ENCODE data around the gene TMTC1. TPM values are rescaled to one million over a fixed set of nuclear protein-coding genes. Genes with fewer than 3 reads are reported as not detected.

The TMTC1 gene
- total RNA-seq, 1 experiment from 2014 or later, result 109 TPM

DNA sequence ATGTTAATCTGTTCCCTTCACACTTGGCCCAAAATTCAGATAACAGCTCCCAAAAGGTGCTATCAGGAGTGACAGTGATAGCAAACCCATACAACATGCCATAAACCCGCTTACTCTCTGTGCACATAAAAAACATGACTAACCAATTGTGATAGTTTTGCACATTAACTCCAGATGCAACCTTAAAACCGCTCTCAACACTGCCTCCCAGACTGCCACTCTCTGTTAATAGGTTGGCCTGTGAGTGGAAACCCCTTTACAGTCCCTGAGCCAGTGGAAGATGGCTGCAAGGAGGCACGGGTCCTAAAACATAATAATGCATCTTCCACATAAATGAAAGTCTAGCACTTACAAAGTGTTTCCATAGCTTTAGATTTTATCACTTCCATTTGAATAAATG is 12.0 kb upstream of the TMTC1 start:
- H3K4me3 Mint-ChIP-seq (ENCODE audit: unreplicated experiment), result no peak overlapping the region
- H3K36me3 Mint-ChIP-seq (ENCODE audit: insufficient read depth, unreplicated experiment), result no peaks in the 10 kb centered on the region
- no peak overlapping the region for H3K27ac Mint-ChIP-seq (ENCODE audit: low read depth, unreplicated experiment)
- intact Hi-C loops (cut with micrococcal nuclease), result no loop called here
- H3K9me3 Mint-ChIP-seq (ENCODE audit: unreplicated experiment), result no peaks in the 10 kb centered on the region
- no peak for DNase-seq (ENCODE audit: unreplicated experiment)
- TF ChIP-seq, protein P1, sequence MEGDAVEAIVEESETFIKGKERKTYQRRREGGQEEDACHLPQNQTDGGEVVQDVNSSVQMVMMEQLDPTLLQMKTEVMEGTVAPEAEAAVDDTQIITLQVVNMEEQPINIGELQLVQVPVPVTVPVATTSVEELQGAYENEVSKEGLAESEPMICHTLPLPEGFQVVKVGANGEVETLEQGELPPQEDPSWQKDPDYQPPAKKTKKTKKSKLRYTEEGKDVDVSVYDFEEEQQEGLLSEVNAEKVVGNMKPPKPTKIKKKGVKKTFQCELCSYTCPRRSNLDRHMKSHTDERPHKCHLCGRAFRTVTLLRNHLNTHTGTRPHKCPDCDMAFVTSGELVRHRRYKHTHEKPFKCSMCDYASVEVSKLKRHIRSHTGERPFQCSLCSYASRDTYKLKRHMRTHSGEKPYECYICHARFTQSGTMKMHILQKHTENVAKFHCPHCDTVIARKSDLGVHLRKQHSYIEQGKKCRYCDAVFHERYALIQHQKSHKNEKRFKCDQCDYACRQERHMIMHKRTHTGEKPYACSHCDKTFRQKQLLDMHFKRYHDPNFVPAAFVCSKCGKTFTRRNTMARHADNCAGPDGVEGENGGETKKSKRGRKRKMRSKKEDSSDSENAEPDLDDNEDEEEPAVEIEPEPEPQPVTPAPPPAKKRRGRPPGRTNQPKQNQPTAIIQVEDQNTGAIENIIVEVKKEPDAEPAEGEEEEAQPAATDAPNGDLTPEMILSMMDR (IDR thresholded peaks at IDR 0.05; ENCODE audit: unreplicated experiment), result no peak
- POLR2A ChIA-PET, result interaction anchor here (0.6 to 4.7 kb wide), 8 partner anchors 13 to 109 kb away, joined by 3 to 36 read pairs (median 4); partner anchors contain the start of gene TMTC1
- CTCF ChIA-PET, result interaction anchor here (0.6 kb wide), 1 partner anchor 127 kb away, joined by 3 read pairs; no protein-coding TSS in a partner anchor
- no peaks in the 10 kb centered on the region for H3K27me3 Mint-ChIP-seq (ENCODE audit: insufficient read depth, unreplicated experiment)
- BruUV-seq (replicated peaks), result no TSS peak
- H3K4me1 Mint-ChIP-seq (ENCODE audit: insufficient read depth, unreplicated experiment), result peaks cover 20% of the 10 kb centered on the region

DNA sequence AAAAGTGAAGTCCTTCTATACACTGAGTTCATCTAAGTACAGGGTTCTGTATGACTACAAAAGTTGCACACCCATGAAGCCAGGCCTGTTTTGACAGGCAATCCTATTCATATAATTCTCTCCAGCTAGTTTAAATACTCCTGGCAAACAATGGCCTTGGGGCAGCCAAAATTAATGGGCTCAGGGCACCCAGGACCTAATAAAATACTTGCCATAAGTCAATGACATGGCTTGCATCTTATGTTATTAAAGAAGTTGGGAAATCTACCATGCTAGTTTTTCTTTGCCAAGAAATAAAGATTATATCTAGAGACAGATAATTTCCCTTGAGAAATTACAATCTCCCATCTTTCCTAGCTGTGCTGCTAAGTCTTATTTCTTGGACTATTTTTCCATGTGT is 11.1 kb upstream of the TMTC1 start:
- POLR2A ChIA-PET, result interaction anchor here (0.7 to 4.7 kb wide), 6 partner anchors 12 to 53 kb away, joined by 3 to 36 read pairs (median 4); partner anchors contain the start of gene TMTC1
- H3K4me1 Mint-ChIP-seq (ENCODE audit: insufficient read depth, unreplicated experiment), result peaks cover 20% of the 10 kb centered on the region
- H3K9me3 Mint-ChIP-seq (ENCODE audit: unreplicated experiment), result no peaks in the 10 kb centered on the region
- intact Hi-C loops (cut with micrococcal nuclease), result no loop called here
- no TSS peak for BruUV-seq (replicated peaks)
- no peak overlapping the region for H3K4me3 Mint-ChIP-seq (ENCODE audit: unreplicated experiment)
- H3K27ac Mint-ChIP-seq (ENCODE audit: low read depth, unreplicated experiment), result no peak overlapping the region
- TF ChIP-seq, protein P1 (IDR thresholded peaks at IDR 0.05; ENCODE audit: unreplicated experiment), result no peak
- CTCF ChIA-PET, result interaction anchor here (1.6 kb wide), 1 partner anchor 95 kb away, joined by 4 read pairs; no protein-coding TSS in a partner anchor
- H3K36me3 Mint-ChIP-seq (ENCODE audit: insufficient read depth, unreplicated experiment), result no peaks in the 10 kb centered on the region
- H3K27me3 Mint-ChIP-seq (ENCODE audit: insufficient read depth, unreplicated experiment), result no peaks in the 10 kb centered on the region
- no peak for DNase-seq (ENCODE audit: unreplicated experiment)

DNA sequence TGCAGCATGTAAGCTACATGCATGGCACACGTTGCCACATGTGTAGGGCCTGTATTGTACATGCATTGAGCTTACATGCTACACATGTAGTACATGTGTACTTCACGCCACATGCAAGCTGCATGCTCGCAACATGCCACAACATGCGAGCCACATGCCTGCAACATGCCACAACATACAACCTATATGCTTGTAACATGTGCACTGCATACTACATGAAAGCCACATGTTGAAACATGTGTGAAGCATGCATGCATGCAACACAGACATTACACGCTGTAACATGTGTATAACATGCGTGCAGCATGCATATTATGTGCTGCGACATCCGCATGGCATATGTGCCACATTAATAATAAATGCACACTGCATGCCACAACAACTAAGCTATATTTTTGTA is 9.1 kb upstream of the TMTC1 start:
- Mint-ChIP-seq H3K27ac (ENCODE audit: low read depth, unreplicated experiment) (no peak overlapping the region), H3K4me1 (ENCODE audit: insufficient read depth, unreplicated experiment) (peaks cover 16% of the 10 kb centered on the region), H3K9me3 (ENCODE audit: unreplicated experiment) (no peaks in the 10 kb centered on the region), H3K36me3 (ENCODE audit: insufficient read depth, unreplicated experiment) (no peaks in the 10 kb centered on the region), H3K4me3 (ENCODE audit: unreplicated experiment) (no peak overlapping the region), H3K27me3 (ENCODE audit: insufficient read depth, unreplicated experiment) (no peaks in the 10 kb centered on the region)
- ChIA-PET POLR2A (interaction anchor here (4.7 kb wide), 1 partner anchor 10 kb away, joined by 36 read pairs; the partner anchor contains the start of gene TMTC1), CTCF (interaction anchor here (0.9 kb wide), 1 partner anchor 50 kb away, joined by 3 read pairs; no protein-coding TSS in a partner anchor)
- no TSS peak for BruUV-seq (replicated peaks)
- intact Hi-C loops (cut with micrococcal nuclease), result no loop called here
- DNase-seq (ENCODE audit: unreplicated experiment), result no peak
- TF ChIP-seq, protein P1 (IDR thresholded peaks at IDR 0.05; ENCODE audit: unreplicated experiment), result no peak

DNA sequence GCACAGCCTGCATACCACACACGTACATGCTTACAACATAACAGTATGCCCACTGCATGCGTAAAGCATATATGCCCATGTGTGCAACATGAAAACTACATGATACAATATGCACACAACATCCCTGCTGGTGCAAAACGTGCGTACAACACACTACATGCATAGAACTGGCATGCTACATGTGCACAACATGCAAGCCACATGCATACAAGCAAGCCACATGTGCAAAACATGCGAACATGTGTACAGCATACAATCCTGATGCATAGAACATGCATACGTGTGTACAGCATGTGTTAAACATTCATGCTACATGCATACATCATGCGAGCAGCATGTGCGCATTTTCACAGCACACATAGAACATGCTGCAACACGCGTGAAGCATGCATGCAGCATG is 8.4 kb upstream of the TMTC1 start:
- no peak overlapping the region for H3K4me3 Mint-ChIP-seq (ENCODE audit: unreplicated experiment)
- H3K27me3 Mint-ChIP-seq (ENCODE audit: insufficient read depth, unreplicated experiment), result no peaks in the 10 kb centered on the region
- peaks cover 9% of the 10 kb centered on the region for H3K4me1 Mint-ChIP-seq (ENCODE audit: insufficient read depth, unreplicated experiment)
- no peak overlapping the region for H3K27ac Mint-ChIP-seq (ENCODE audit: low read depth, unreplicated experiment)
- intact Hi-C loops (cut with micrococcal nuclease), result no loop called here
- DNase-seq (ENCODE audit: unreplicated experiment), result no peak
- H3K9me3 Mint-ChIP-seq (ENCODE audit: unreplicated experiment), result no peaks in the 10 kb centered on the region
- ChIA-PET CTCF (no interaction called here), POLR2A (no interaction called here)
- TF ChIP-seq, protein P1 (IDR thresholded peaks at IDR 0.05; ENCODE audit: unreplicated experiment), result no peak
- H3K36me3 Mint-ChIP-seq (ENCODE audit: insufficient read depth, unreplicated experiment), result no peaks in the 10 kb centered on the region
- no TSS peak for BruUV-seq (replicated peaks)

Measured in MCF 10A (cell line).